Measurements from ENCODE around the gene SELENOK.

SELENOK gene

DNA sequence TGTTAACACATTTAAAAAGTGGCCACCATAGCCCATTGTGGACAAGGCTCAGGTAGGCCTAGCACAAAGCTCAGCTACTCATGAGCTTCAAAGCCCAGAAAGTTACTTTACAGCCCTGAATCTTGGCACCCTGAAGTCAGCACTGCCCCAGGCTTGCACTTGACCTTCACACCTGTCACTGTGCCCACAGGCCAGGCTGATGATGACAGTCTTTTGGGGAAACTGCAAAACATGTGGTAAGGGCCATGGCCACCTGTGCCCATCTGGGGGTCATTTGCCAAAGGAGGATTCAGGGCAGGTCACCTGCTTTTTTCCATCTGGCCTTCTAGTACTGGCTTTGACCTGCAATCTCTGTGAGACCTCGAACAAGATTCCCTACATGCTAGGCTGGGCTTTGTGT lies 56.4 kb downstream of the SELENOK start:
- H3K4me3 Mint-ChIP-seq = no peak overlapping the region
- H3K27me3 Mint-ChIP-seq (ENCODE audit: low read depth, poor library complexity) = peaks cover 3% of the 10 kb centered on the region
- H3K4me1 Mint-ChIP-seq = no peaks in the 10 kb centered on the region
- no peak for DNase-seq
- no peak overlapping the region for H3K27ac Mint-ChIP-seq
- TF ChIP-seq, protein P1, sequence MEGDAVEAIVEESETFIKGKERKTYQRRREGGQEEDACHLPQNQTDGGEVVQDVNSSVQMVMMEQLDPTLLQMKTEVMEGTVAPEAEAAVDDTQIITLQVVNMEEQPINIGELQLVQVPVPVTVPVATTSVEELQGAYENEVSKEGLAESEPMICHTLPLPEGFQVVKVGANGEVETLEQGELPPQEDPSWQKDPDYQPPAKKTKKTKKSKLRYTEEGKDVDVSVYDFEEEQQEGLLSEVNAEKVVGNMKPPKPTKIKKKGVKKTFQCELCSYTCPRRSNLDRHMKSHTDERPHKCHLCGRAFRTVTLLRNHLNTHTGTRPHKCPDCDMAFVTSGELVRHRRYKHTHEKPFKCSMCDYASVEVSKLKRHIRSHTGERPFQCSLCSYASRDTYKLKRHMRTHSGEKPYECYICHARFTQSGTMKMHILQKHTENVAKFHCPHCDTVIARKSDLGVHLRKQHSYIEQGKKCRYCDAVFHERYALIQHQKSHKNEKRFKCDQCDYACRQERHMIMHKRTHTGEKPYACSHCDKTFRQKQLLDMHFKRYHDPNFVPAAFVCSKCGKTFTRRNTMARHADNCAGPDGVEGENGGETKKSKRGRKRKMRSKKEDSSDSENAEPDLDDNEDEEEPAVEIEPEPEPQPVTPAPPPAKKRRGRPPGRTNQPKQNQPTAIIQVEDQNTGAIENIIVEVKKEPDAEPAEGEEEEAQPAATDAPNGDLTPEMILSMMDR (IDR thresholded peaks at IDR 0.05) = no peak
- H3K9me3 Mint-ChIP-seq = no peaks in the 10 kb centered on the region
- no peaks in the 10 kb centered on the region for H3K36me3 Mint-ChIP-seq (ENCODE audit: low read depth)

DNA sequence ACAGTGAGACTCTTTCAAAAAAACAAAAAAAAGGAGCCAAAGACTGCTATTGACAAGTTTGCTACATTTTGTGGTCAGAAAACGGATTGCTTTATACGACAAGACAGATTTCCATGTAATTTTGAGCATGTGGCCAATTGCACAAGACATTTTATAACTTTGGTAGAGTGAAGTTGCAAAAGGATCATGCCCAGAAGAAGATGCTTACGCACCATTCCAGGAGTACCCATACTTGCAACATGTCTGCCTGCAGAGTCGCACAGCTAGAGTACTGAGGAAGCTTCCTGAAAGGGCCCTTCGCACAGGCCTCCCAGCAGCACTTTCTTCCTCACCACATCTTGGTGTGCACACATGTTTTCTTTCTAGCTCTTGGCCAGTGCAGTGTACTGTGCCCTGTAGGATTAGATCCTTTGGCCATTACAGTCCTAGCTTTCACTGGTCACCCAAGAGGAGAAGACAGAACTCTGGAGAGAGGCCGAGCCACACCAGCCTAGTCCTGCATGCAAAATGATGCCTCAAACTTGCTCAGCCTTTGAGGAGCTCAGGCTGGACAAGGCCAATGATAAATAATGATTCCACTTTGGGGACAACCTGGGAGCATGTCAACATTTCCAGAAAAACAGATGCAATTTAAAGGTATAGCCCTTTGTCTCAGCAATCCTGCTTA lies 57.1 kb downstream of the SELENOK start:
- Mint-ChIP-seq H3K9me3 (no peaks in the 10 kb centered on the region), H3K4me1 (no peaks in the 10 kb centered on the region), H3K27me3 (ENCODE audit: low read depth, poor library complexity) (peaks cover 3% of the 10 kb centered on the region), H3K27ac (no peak overlapping the region), H3K4me3 (no peak overlapping the region), H3K36me3 (ENCODE audit: low read depth) (no peaks in the 10 kb centered on the region)
- TF ChIP-seq, protein P1 (IDR thresholded peaks at IDR 0.05) = no peak
- DNase-seq = no peak

Measured in nephron progenitor cell (in vitro differentiated cells).